ENCODE results near the gene SMIM22.

The SMIM22 gene

GRCh38 chr16:4785758-4786433 lies 9.3 kb upstream of the SMIM22 start:
- no peaks in the 10 kb centered on the region for H3K36me3 ChIP-seq (ENCODE audit: control insufficient read depth, insufficient read depth, low read length)

GRCh38 chr16:4787068-4787467 lies 8.1 kb upstream of the SMIM22 start:
- Histone ChIP-seq H3K4me1 (ENCODE audit: control insufficient read depth, insufficient read depth, low read length) (peaks cover 14% of the 10 kb centered on the region), H3K9ac (ENCODE audit: low read length) (no peak overlapping the region), H3K27me3 (ENCODE audit: control insufficient read depth, insufficient read depth, low read length) (no peaks in the 10 kb centered on the region; the same call in 1 of the 2 replicates), H3K27ac (ENCODE audit: low read depth, low read length) (no peak overlapping the region), H3K9me3 (ENCODE audit: control insufficient read depth, insufficient read depth, low read depth, low read length) (no peaks in the 10 kb centered on the region), H3K4me3 (ENCODE audit: low read depth, low read length) (no peak overlapping the region), H3K36me3 (ENCODE audit: control insufficient read depth, insufficient read depth, low read length) (no peaks in the 10 kb centered on the region)

More at GRCh38 chr16:4785758-4786433, 9.3 kb upstream of the SMIM22 start:
- H3K9ac ChIP-seq (ENCODE audit: low read length): no peak overlapping the region
- no peak overlapping the region for H3K4me3 ChIP-seq (ENCODE audit: low read depth, low read length)
- no peaks in the 10 kb centered on the region; the same call in 1 of the 2 replicates for H3K27me3 ChIP-seq (ENCODE audit: control insufficient read depth, insufficient read depth, low read length)
- no peak overlapping the region for H3K27ac ChIP-seq (ENCODE audit: low read depth, low read length)
- H3K4me1 ChIP-seq (ENCODE audit: control insufficient read depth, insufficient read depth, low read length): peaks cover 14% of the 10 kb centered on the region
- H3K9me3 ChIP-seq (ENCODE audit: control insufficient read depth, insufficient read depth, low read depth, low read length): no peaks in the 10 kb centered on the region

- peaks cover 14% of the 10 kb centered on the region for H3K4me1 ChIP-seq (ENCODE audit: control insufficient read depth, insufficient read depth, low read length)
Observed at GRCh38 chr16:4787627-4788482, 7.3 kb upstream of the SMIM22 start, which contains the start of gene SEPTIN12. SEPTIN12 (minus strand) TSS chr16:4788345; CDS start chr16:4787645, 700 bp downstream.

GRCh38 chr16:4788489-4788889 lies 6.7 kb upstream of the SMIM22 start:
- no peak overlapping the region for H3K4me3 ChIP-seq (ENCODE audit: low read depth, low read length)
- no peaks in the 10 kb centered on the region; the same call in 1 of the 2 replicates for H3K27me3 ChIP-seq (ENCODE audit: control insufficient read depth, insufficient read depth, low read length)
- no peak overlapping the region for H3K27ac ChIP-seq (ENCODE audit: low read depth, low read length)
- H3K36me3 ChIP-seq (ENCODE audit: control insufficient read depth, insufficient read depth, low read length): no peaks in the 10 kb centered on the region
- peaks cover 14% of the 10 kb centered on the region for H3K4me1 ChIP-seq (ENCODE audit: control insufficient read depth, insufficient read depth, low read length)
- H3K9ac ChIP-seq (ENCODE audit: low read length): no peak overlapping the region
- H3K9me3 ChIP-seq (ENCODE audit: control insufficient read depth, insufficient read depth, low read depth, low read length): no peaks in the 10 kb centered on the region

More at GRCh38 chr16:4787627-4788482, 7.3 kb upstream of the SMIM22 start, which contains the start of gene SEPTIN12:
- no peaks in the 10 kb centered on the region for H3K9me3 ChIP-seq (ENCODE audit: control insufficient read depth, insufficient read depth, low read depth, low read length)
- H3K36me3 ChIP-seq (ENCODE audit: control insufficient read depth, insufficient read depth, low read length): no peaks in the 10 kb centered on the region
- H3K27ac ChIP-seq (ENCODE audit: low read depth, low read length): no peak within 1 kb of the TSS
- H3K9ac ChIP-seq (ENCODE audit: low read length): no peak within 1 kb of the TSS
- H3K4me3 ChIP-seq (ENCODE audit: low read depth, low read length): no peak within 1 kb of the TSS
- H3K27me3 ChIP-seq (ENCODE audit: control insufficient read depth, insufficient read depth, low read length): no peaks in the 10 kb centered on the region; the same call in 1 of the 2 replicates

GRCh38 chr16:4788910-4789309 lies 6.3 kb upstream of the SMIM22 start:
- H3K9ac ChIP-seq (ENCODE audit: low read length): no peak overlapping the region
- H3K27ac ChIP-seq (ENCODE audit: low read depth, low read length): no peak overlapping the region
- no peaks in the 10 kb centered on the region; the same call in 1 of the 2 replicates for H3K27me3 ChIP-seq (ENCODE audit: control insufficient read depth, insufficient read depth, low read length)
- H3K9me3 ChIP-seq (ENCODE audit: control insufficient read depth, insufficient read depth, low read depth, low read length): no peaks in the 10 kb centered on the region
- peaks cover 14% of the 10 kb centered on the region for H3K4me1 ChIP-seq (ENCODE audit: control insufficient read depth, insufficient read depth, low read length)
- H3K4me3 ChIP-seq (ENCODE audit: low read depth, low read length): no peak overlapping the region
- H3K36me3 ChIP-seq (ENCODE audit: control insufficient read depth, insufficient read depth, low read length): no peaks in the 10 kb centered on the region

- Histone ChIP-seq H3K4me1 (ENCODE audit: control insufficient read depth, insufficient read depth, low read length) (peaks cover 14% of the 10 kb centered on the region), H3K9ac (ENCODE audit: low read length) (no peak overlapping the region), H3K9me3 (ENCODE audit: control insufficient read depth, insufficient read depth, low read depth, low read length) (no peaks in the 10 kb centered on the region), H3K27me3 (ENCODE audit: control insufficient read depth, insufficient read depth, low read length) (no peaks in the 10 kb centered on the region; the same call in 1 of the 2 replicates), H3K36me3 (ENCODE audit: control insufficient read depth, insufficient read depth, low read length) (no peaks in the 10 kb centered on the region), H3K27ac (ENCODE audit: low read depth, low read length) (no peak overlapping the region), H3K4me3 (ENCODE audit: low read depth, low read length) (no peak overlapping the region)
Observed at GRCh38 chr16:4790261-4790660, 4.9 kb upstream of the SMIM22 start.

GRCh38 chr16:4790871-4791270 lies 4.3 kb upstream of the SMIM22 start:
- H3K4me3 ChIP-seq (ENCODE audit: low read depth, low read length): no peak overlapping the region
- H3K4me1 ChIP-seq (ENCODE audit: control insufficient read depth, insufficient read depth, low read length): peaks cover 14% of the 10 kb centered on the region
- no peak overlapping the region for H3K27ac ChIP-seq (ENCODE audit: low read depth, low read length)
- H3K27me3 ChIP-seq (ENCODE audit: control insufficient read depth, insufficient read depth, low read length): no peaks in the 10 kb centered on the region; the same call in 1 of the 2 replicates
- H3K9ac ChIP-seq (ENCODE audit: low read length): no peak overlapping the region
- H3K9me3 ChIP-seq (ENCODE audit: control insufficient read depth, insufficient read depth, low read depth, low read length): no peaks in the 10 kb centered on the region
- no peaks in the 10 kb centered on the region; the same call in 1 of the 2 replicates for H3K36me3 ChIP-seq (ENCODE audit: control insufficient read depth, insufficient read depth, low read length)

GRCh38 chr16:4792951-4793513 lies 2.1 kb upstream of the SMIM22 start:
- Histone ChIP-seq H3K27me3 (ENCODE audit: control insufficient read depth, insufficient read depth, low read length) (no peaks in the 10 kb centered on the region), H3K9ac (ENCODE audit: low read length) (no peak overlapping the region)

GRCh38 chr16:4795828-4796572 lies 831 bp downstream of the SMIM22 start:
- Histone ChIP-seq H3K27ac (ENCODE audit: low read depth, low read length) (no peak overlapping the region), H3K36me3 (ENCODE audit: control insufficient read depth, insufficient read depth, low read length) (peaks cover 30% of the 10 kb centered on the region)

More at GRCh38 chr16:4792951-4793513, 2.1 kb upstream of the SMIM22 start:
- H3K27ac ChIP-seq (ENCODE audit: low read depth, low read length): no peak overlapping the region
- peaks cover 9% of the 10 kb centered on the region for H3K36me3 ChIP-seq (ENCODE audit: control insufficient read depth, insufficient read depth, low read length)
- peaks cover 10% of the 10 kb centered on the region for H3K4me1 ChIP-seq (ENCODE audit: control insufficient read depth, insufficient read depth, low read length)
- no peaks in the 10 kb centered on the region for H3K9me3 ChIP-seq (ENCODE audit: control insufficient read depth, insufficient read depth, low read depth, low read length)
- no peak overlapping the region for H3K4me3 ChIP-seq (ENCODE audit: low read depth, low read length)

GRCh38 chr16:4796982-4797804 lies 2.0 kb downstream of the SMIM22 start:
- Histone ChIP-seq H3K27me3 (ENCODE audit: control insufficient read depth, insufficient read depth, low read length) (no peaks in the 10 kb centered on the region), H3K9ac (ENCODE audit: low read length) (no peak overlapping the region), H3K9me3 (ENCODE audit: control insufficient read depth, insufficient read depth, low read depth, low read length) (no peaks in the 10 kb centered on the region), H3K4me3 (ENCODE audit: low read depth, low read length) (no peak overlapping the region), H3K36me3 (ENCODE audit: control insufficient read depth, insufficient read depth, low read length) (peaks cover 30% of the 10 kb centered on the region), H3K27ac (ENCODE audit: low read depth, low read length) (no peak overlapping the region), H3K4me1 (ENCODE audit: control insufficient read depth, insufficient read depth, low read length) (peaks cover 10% of the 10 kb centered on the region)

More at GRCh38 chr16:4795828-4796572, 831 bp downstream of the SMIM22 start:
- no peak overlapping the region for H3K4me3 ChIP-seq (ENCODE audit: low read depth, low read length)
- no peak overlapping the region for H3K9ac ChIP-seq (ENCODE audit: low read length)
- H3K9me3 ChIP-seq (ENCODE audit: control insufficient read depth, insufficient read depth, low read depth, low read length): no peaks in the 10 kb centered on the region
- peaks cover 4% of the 10 kb centered on the region for H3K4me1 ChIP-seq (ENCODE audit: control insufficient read depth, insufficient read depth, low read length)
- no peaks in the 10 kb centered on the region for H3K27me3 ChIP-seq (ENCODE audit: control insufficient read depth, insufficient read depth, low read length)
